Osteoblast (primary cell): ENCODE results near the gene RASSF4. TPM values are rescaled to one million over a fixed set of nuclear protein-coding genes. Genes with fewer than 3 reads are reported as not detected.

ENCODE experiments used
- DNase-seq: peaks from one replicate; pipeline ENCODE4 v3.0.0; 2011; ENCODE audit warnings: low spot score, mixed read lengths; ENCODE audit not compliant: insufficient read length; ENCODE audit errors: missing footprints
- H2AFZ ChIP-seq: 2 replicates; pipeline ENCODE4 v1.6.0; 2011; ENCODE audit warnings: mild to moderate bottlenecking, low read length
- H3K27ac ChIP-seq: 2 replicates; pipeline ENCODE4 v1.5.1; 2011; ENCODE audit warnings: mild to moderate bottlenecking, low read depth, low read length, moderate library complexity
- H3K27me3 ChIP-seq: 2 replicates; pipeline ENCODE4 v1.6.0; 2012; ENCODE audit warnings: mild to moderate bottlenecking, control low read depth, inconsistent platforms, low read length, moderate library complexity; ENCODE audit not compliant: insufficient read depth
- H3K36me3 ChIP-seq: 2 replicates; pipeline ENCODE4 v1.5.1; 2011; ENCODE audit warnings: mild to moderate bottlenecking, low read length, control low read depth, moderate library complexity; ENCODE audit not compliant: insufficient read depth
- H3K4me1 ChIP-seq: 2 replicates; pipeline ENCODE4 v1.5.1; 2011; ENCODE audit warnings: mild to moderate bottlenecking, low read length, control low read depth, moderate library complexity; ENCODE audit not compliant: insufficient read depth
- H3K4me2 ChIP-seq: 2 replicates; pipeline ENCODE4 v1.6.0; 2011; ENCODE audit warnings: mild to moderate bottlenecking, low read length; ENCODE audit not compliant: insufficient read depth
- H3K4me3 ChIP-seq: fragments of 200-600 bp; sonication (generic); 3 replicates; pipeline ENCODE4 v1.5.1; 2012; ENCODE audit warnings: mild to moderate bottlenecking, low read length, inconsistent platforms; ENCODE audit not compliant: insufficient read depth
- H3K79me2 ChIP-seq: 2 replicates; pipeline ENCODE4 v1.6.0; 2012; ENCODE audit warnings: mild to moderate bottlenecking, low read length, control low read depth, inconsistent platforms; ENCODE audit not compliant: insufficient read depth
- H3K9me3 ChIP-seq: 2 replicates; pipeline ENCODE4 v1.5.1; 2011; ENCODE audit warnings: low read depth, low read length, control low read depth
- H4K20me1 ChIP-seq: 2 replicates; pipeline ENCODE4 v1.6.0; 2012; ENCODE audit warnings: mild to moderate bottlenecking, low read length, control low read depth; ENCODE audit not compliant: insufficient read depth
- CTCF ChIP-seq: IDR thresholded peaks from 2 replicates; pipeline ENCODE4 v1.5.1; 2011; ENCODE audit warnings: mild to moderate bottlenecking, low read depth, low read length, moderate library complexity; ENCODE audit errors: extremely low read depth
- total RNA-seq: library from RNA; depleted of rRNA; stranded (reverse); fragments of >200 nt; gene quantifications from 2 replicates; pipeline ENCODE4 v1.2.3, GENCODE V29; 2012

Gene RASSF4
- total RNA-seq, 1 donor: 4.0 TPM

DNA sequence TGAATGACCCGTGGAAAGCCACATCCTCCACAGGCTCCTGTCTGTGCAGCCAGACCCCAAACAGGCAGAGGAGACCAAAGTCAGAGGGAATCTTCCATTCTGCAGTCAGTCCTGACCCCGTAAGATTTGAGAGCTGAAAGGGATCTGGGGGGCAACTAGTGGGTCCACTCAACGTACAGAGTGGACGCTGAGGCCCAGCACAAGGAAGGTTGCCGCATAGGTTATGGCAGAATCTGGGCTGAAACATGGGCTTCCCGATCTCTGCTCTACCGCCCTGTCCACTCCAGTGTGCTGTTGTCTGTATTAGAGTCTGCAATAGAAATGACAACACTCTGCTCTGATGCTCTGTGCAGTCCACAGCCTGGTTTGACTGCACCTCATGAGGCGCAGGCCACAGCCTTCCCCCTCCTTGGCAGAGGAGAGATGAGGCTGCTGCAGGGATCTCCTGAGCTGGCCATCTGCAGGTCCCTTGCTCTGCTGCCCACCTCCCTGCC lies 33.2 kb downstream of the RASSF4 start:
- no peaks in the 10 kb centered on the region for H3K9me3 ChIP-seq
- DNase-seq: no peak
- no peak for TF ChIP-seq CTCF
- H4K20me1 ChIP-seq: no peaks in the 10 kb centered on the region
- no peak overlapping the region for H3K4me3 ChIP-seq
- no peak overlapping the region for H3K4me2 ChIP-seq
- H3K4me1 ChIP-seq: peaks cover 27% of the 10 kb centered on the region
- no peaks in the 10 kb centered on the region for H3K36me3 ChIP-seq
- H2AFZ ChIP-seq: no peak overlapping the region
- no peaks in the 10 kb centered on the region for H3K79me2 ChIP-seq
- H3K27me3 ChIP-seq: no peaks in the 10 kb centered on the region
- H3K27ac ChIP-seq: no peak overlapping the region

DNA sequence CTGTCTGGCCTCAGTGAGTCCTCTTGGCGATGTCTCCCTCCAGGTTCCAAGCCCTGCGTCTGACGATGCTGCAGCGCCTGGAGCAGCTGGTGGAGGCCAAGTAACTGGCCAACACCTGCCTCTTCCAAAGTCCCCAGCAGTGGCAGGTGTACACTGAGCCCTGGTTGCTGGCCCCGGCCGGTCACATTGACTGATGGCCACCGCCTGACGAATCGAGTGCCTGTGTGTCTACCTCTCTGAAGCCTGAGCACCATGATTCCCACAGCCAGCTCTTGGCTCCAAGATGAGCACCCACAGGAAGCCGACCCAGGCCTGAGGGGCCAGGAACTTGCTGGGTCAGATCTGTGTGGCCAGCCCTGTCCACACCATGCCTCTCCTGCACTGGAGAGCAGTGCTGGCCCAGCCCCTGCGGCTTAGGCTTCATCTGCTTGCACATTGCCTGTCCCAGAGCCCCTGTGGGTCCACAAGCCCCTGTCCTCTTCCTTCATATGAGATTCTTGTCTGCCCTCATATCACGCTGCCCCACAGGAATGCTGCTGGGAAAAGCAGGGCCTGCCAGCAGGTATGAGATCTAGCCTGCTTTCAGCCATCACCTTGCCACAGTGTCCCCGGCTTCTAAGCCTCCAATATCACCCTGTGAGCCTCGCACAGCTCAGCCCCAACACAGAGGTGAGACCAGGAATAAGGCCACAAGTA lies 33.8 kb downstream of the RASSF4 start:
- DNase-seq: no peak
- peak overlapping the region; percentile 17 for H3K27ac ChIP-seq
- H3K4me3 ChIP-seq: no peak overlapping the region
- H3K36me3 ChIP-seq: no peaks in the 10 kb centered on the region
- no peak for TF ChIP-seq CTCF
- H2AFZ ChIP-seq: no peak overlapping the region
- no peaks in the 10 kb centered on the region for H3K79me2 ChIP-seq
- no peaks in the 10 kb centered on the region for H3K9me3 ChIP-seq
- H3K4me2 ChIP-seq: no peak overlapping the region
- H3K27me3 ChIP-seq: no peaks in the 10 kb centered on the region
- peaks cover 33% of the 10 kb centered on the region for H3K4me1 ChIP-seq
- no peaks in the 10 kb centered on the region for H4K20me1 ChIP-seq

GRCh38 chr10:44993922-44994751 lies 34.5 kb downstream of the RASSF4 start:
- Histone ChIP-seq H3K4me2 (no peak overlapping the region), H3K79me2 (no peaks in the 10 kb centered on the region), H3K27ac (peak overlapping the region; percentile 17), H3K36me3 (no peaks in the 10 kb centered on the region), H3K4me1 (peaks cover 38% of the 10 kb centered on the region), H2AFZ (no peak overlapping the region), H3K4me3 (no peak overlapping the region), H3K27me3 (no peaks in the 10 kb centered on the region), H4K20me1 (no peaks in the 10 kb centered on the region), H3K9me3 (no peaks in the 10 kb centered on the region)
- peak; percentile 48 for DNase-seq
- no peak for TF ChIP-seq CTCF
